IPS-15b (cell line): ENCODE measurements around the gene DNAAF3.
A peak's percentile ranks its signal among the peaks of the same experiment; 100 is the strongest.
"Not testable (repeated sequence)": the region's sequence is repeated elsewhere in the genome, so short reads cannot be mapped to it uniquely, and the experiment has no call there.

Experiments
- H3K27me3 ChIP-seq: one replicate; pipeline ENCODE4 v1.6.1; 2013; ENCODE audit warnings: low read length; ENCODE audit not compliant: control insufficient read depth, insufficient read depth
- H3K36me3 ChIP-seq: one replicate; pipeline ENCODE4 v1.6.1; 2013; ENCODE audit warnings: low read length; ENCODE audit not compliant: control insufficient read depth, insufficient read depth
- H3K4me1 ChIP-seq: one replicate; pipeline ENCODE4 v1.6.1; 2013; ENCODE audit warnings: mild to moderate bottlenecking, low read length; ENCODE audit not compliant: control insufficient read depth, insufficient read depth
- H3K4me3 ChIP-seq: one replicate; pipeline ENCODE4 v1.5.1; 2013; ENCODE audit warnings: low read depth, low read length
- H3K9ac ChIP-seq: one replicate; pipeline ENCODE4 v1.6.1; 2013; ENCODE audit warnings: low read depth, mild to moderate bottlenecking, low read length
- H3K9me3 ChIP-seq: one replicate; pipeline ENCODE4 v1.6.1; 2013; ENCODE audit warnings: mild to moderate bottlenecking, low read length; ENCODE audit not compliant: control insufficient read depth, insufficient read depth

Gene DNAAF3

GRCh38 chr19:55166530-55167268 is at the start of gene DNAAF3:
Gene DNAAF3, minus strand, starts transcription at chr19:55166613. Its CDS starts 200 bp downstream, at chr19:55166413.
- Histone ChIP-seq H3K9me3 (no peaks in the 10 kb centered on the region), H3K9ac (peak within 1 kb of the TSS; percentile 62), H3K36me3 (no peaks in the 10 kb centered on the region), H3K4me1 (no peaks in the 10 kb centered on the region), H3K4me3 (peak within 1 kb of the TSS; percentile 79), H3K27me3 (peaks cover 36% of the 10 kb centered on the region)

- Histone ChIP-seq H3K9me3 (peaks cover 3% of the 10 kb centered on the region), H3K4me3 (no peak overlapping the region), H3K4me1 (peaks cover 2% of the 10 kb centered on the region), H3K9ac (no peak overlapping the region), H3K27me3 (no peaks in the 10 kb centered on the region), H3K36me3 (no peaks in the 10 kb centered on the region)
These were observed 47.1 kb upstream of the DNAAF3 start for GRCh38 chr19:55213547-55213946.

- peaks cover 2% of the 10 kb centered on the region for H3K4me1 ChIP-seq
- no peaks in the 10 kb centered on the region for H3K36me3 ChIP-seq
- H3K9ac ChIP-seq = no peak overlapping the region
- H3K27me3 ChIP-seq = no peaks in the 10 kb centered on the region
- H3K4me3 ChIP-seq = no peak overlapping the region
- H3K9me3 ChIP-seq = peaks cover 3% of the 10 kb centered on the region
These were observed 46.0 kb upstream of the DNAAF3 start for GRCh38 chr19:55212447-55212846.

GRCh38 chr19:55209693-55210472 is 43.5 kb upstream of the DNAAF3 start:
- Histone ChIP-seq H3K9ac (no peak overlapping the region), H3K27me3 (no peaks in the 10 kb centered on the region), H3K4me1 (no peaks in the 10 kb centered on the region), H3K36me3 (no peaks in the 10 kb centered on the region), H3K9me3 (peaks cover 3% of the 10 kb centered on the region), H3K4me3 (no peak overlapping the region)

GRCh38 chr19:55208880-55209692 is 42.7 kb upstream of the DNAAF3 start, which contains the start of gene PTPRH:
Gene PTPRH, minus strand, starts transcription at chr19:55209501. Its CDS starts 68 bp downstream, at chr19:55209433.
- Histone ChIP-seq H3K9me3 (peaks cover 3% of the 10 kb centered on the region), H3K4me1 (no peaks in the 10 kb centered on the region), H3K27me3 (no peaks in the 10 kb centered on the region), H3K4me3 (no peak within 1 kb of the TSS), H3K36me3 (no peaks in the 10 kb centered on the region), H3K9ac (no peak within 1 kb of the TSS)

GRCh38 chr19:55206664-55207500 is 40.5 kb upstream of the DNAAF3 start:
- H3K9ac ChIP-seq = no peak overlapping the region
- H3K9me3 ChIP-seq = no peaks in the 10 kb centered on the region
- H3K4me3 ChIP-seq = peak overlapping the region; percentile 44
- no peaks in the 10 kb centered on the region for H3K36me3 ChIP-seq
- no peaks in the 10 kb centered on the region for H3K4me1 ChIP-seq
- H3K27me3 ChIP-seq = no peaks in the 10 kb centered on the region

GRCh38 chr19:55202199-55202598 is 35.8 kb upstream of the DNAAF3 start:
- not testable (repeated sequence) for H3K9ac ChIP-seq, H3K36me3 ChIP-seq, H3K4me1 ChIP-seq, H3K4me3 ChIP-seq, H3K27me3 ChIP-seq, H3K9me3 ChIP-seq

- Histone ChIP-seq H3K27me3 (no peaks in the 10 kb centered on the region), H3K9ac (no peak overlapping the region), H3K4me3 (no peak overlapping the region), H3K4me1 (no peaks in the 10 kb centered on the region), H3K36me3 (no peaks in the 10 kb centered on the region), H3K9me3 (no peaks in the 10 kb centered on the region)
These were observed 33.3 kb upstream of the DNAAF3 start for GRCh38 chr19:55199620-55200204.

GRCh38 chr19:55198651-55199050 is 32.2 kb upstream of the DNAAF3 start:
- H3K36me3 ChIP-seq = no peaks in the 10 kb centered on the region
- H3K27me3 ChIP-seq = no peaks in the 10 kb centered on the region
- H3K9ac ChIP-seq = no peak overlapping the region
- H3K4me1 ChIP-seq = no peaks in the 10 kb centered on the region
- H3K9me3 ChIP-seq = no peaks in the 10 kb centered on the region
- H3K4me3 ChIP-seq = no peak overlapping the region

GRCh38 chr19:55197528-55197927 is 31.1 kb upstream of the DNAAF3 start:
- Histone ChIP-seq H3K27me3 (no peaks in the 10 kb centered on the region), H3K4me3 (no peak overlapping the region), H3K9me3 (no peaks in the 10 kb centered on the region), H3K36me3 (no peaks in the 10 kb centered on the region), H3K9ac (no peak overlapping the region), H3K4me1 (no peaks in the 10 kb centered on the region)
